ENCODE measurements around the gene LDLRAD4. TPM values are rescaled to one million over a fixed set of nuclear protein-coding genes. Genes with fewer than 3 reads are reported as not detected.

Gene LDLRAD4
- total RNA-seq, 1 donor, result 0.54 TPM

DNA sequence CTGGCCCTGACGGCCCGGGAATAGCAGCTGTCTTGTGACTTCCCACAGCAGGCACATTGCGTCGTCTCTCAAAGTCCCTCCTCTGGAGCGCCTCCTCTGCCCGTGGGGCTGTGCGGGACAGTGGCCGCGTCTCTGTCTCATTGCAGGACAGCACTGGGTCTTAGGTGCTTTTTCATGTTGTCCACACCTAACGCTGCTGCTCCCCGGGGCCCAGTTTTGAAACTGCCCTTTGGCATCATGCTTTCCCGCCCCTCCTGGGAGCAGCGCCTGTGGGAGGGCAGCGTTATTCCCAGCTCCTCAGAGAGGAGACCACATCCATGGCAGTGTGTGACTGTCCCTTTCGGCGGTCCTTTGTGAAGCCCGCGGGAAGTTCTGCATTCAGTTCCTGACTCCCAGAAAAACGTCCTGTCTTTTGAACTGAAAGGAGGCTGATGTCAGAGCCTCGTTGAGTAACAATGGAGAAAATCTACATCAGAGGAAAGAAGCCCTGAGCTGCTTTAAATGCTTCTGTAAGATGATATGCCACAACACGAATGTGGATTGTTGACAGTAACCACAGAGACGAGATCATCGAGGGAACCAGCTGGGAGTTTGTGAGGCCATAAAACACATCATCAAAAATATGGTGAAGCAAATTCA lies 281.8 kb downstream of the LDLRAD4 start:
- H3K4me3 ChIP-seq (ENCODE audit: low read depth, low read length), result no peak overlapping the region
- peak; percentile 37 for DNase-seq (ENCODE audit: low read depth)
- TF ChIP-seq, protein P1, sequence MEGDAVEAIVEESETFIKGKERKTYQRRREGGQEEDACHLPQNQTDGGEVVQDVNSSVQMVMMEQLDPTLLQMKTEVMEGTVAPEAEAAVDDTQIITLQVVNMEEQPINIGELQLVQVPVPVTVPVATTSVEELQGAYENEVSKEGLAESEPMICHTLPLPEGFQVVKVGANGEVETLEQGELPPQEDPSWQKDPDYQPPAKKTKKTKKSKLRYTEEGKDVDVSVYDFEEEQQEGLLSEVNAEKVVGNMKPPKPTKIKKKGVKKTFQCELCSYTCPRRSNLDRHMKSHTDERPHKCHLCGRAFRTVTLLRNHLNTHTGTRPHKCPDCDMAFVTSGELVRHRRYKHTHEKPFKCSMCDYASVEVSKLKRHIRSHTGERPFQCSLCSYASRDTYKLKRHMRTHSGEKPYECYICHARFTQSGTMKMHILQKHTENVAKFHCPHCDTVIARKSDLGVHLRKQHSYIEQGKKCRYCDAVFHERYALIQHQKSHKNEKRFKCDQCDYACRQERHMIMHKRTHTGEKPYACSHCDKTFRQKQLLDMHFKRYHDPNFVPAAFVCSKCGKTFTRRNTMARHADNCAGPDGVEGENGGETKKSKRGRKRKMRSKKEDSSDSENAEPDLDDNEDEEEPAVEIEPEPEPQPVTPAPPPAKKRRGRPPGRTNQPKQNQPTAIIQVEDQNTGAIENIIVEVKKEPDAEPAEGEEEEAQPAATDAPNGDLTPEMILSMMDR (IDR thresholded peaks at IDR 0.05; ENCODE audit: insufficient read depth, low read length), result no peak

DNA sequence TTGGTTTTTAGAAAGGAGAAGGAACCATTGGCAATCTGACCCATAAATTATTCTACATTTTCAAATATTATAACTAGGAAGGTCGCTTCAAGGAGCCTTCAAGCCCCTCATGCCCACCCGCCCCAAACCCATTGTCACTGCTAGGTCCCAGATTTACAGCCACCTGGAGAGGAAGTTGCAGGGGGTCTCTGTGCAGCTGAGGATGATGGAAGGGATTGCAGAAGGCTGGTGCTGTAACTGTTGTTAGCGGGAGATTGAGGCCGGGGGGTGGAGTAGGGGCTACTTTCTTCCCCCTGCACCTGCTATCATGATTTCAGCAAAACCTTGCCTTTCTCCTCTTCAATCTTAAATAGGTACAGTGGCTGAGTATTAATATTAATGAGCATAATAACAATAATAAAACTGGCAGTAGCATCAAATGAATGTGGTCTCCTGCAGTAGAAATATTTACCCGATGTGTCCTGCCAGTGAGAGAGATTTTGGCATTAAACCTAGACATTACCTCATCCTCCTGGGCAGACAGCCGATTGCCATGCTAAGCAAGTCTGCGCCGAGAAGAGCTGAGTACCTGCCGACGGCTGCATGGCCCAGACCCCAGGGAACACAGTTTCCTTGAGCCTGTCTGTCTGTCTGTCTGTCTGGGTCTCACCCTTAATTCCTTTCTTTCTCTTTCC lies 282.4 kb downstream of the LDLRAD4 start:
- no peak overlapping the region for H3K4me3 ChIP-seq (ENCODE audit: low read depth, low read length)
- peak; percentile 63 for DNase-seq (ENCODE audit: low read depth)
- TF ChIP-seq, protein P1 (IDR thresholded peaks at IDR 0.05; ENCODE audit: insufficient read depth, low read length), result no peak

DNA sequence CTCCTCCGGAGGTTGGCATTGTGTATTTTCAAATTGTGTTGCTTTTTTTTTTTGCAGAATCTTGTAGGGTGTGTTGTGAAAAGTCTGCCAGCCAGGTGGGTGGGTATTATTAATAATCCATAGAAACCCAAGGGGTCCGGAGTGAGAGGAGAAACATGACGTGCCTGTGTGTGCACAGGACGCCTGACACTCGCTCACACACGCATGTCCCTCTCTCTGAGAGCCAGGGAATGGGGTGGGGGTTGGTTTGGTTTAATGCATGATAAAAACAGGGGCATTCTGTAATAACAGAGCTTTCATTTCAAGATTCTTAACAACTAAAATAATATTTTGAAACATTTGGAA lies 283.0 kb downstream of the LDLRAD4 start:
- TF ChIP-seq, protein P1 (IDR thresholded peaks at IDR 0.05; ENCODE audit: insufficient read depth, low read length), result no peak
- no peak overlapping the region for H3K4me3 ChIP-seq (ENCODE audit: low read depth, low read length)
- no peak for DNase-seq (ENCODE audit: low read depth)

DNA sequence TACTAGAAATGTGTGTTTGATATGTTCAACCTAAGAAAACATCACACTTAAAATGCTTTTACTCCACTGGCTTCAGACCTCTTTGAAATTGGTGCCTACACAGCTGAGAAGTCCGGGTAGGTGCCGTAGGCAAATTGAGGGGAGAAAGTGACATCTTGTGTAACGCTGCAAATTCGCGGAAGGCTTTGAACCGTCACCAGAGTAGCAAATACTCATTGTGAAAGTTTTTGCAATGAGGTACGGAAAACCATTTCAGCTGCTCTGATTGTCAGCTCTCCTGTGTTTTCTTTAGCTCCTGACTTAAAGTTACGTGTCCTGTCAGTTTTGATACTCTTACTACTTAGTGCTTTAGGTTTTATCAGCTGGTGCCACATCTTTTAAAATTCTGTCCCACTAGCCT lies 283.3 kb downstream of the LDLRAD4 start:
- DNase-seq (ENCODE audit: low read depth), result no peak
- TF ChIP-seq, protein P1 (IDR thresholded peaks at IDR 0.05; ENCODE audit: insufficient read depth, low read length), result no peak
- H3K4me3 ChIP-seq (ENCODE audit: low read depth, low read length), result no peak overlapping the region

DNA sequence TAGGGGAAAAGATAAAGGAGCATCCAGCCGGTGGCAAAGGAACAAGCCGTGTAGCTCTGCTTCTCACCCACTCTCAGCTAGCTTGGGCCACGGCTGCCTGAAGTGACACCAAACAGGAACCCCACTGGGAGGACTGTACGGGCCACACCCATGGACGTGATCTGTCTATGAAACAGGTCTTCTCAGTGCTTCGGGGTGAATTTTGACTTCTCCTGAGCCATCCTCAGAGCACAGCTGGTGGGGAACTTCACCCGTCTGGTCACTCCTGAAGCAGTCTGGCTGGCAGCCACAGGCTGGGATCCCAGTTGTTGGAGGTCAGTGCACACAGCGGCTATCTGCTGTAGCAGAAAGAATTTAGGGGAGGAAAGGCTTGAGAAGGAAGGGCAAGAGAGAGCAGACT lies 284.0 kb downstream of the LDLRAD4 start:
- no peak for DNase-seq (ENCODE audit: low read depth)
- no peak overlapping the region for H3K4me3 ChIP-seq (ENCODE audit: low read depth, low read length)
- TF ChIP-seq, protein P1 (IDR thresholded peaks at IDR 0.05; ENCODE audit: insufficient read depth, low read length), result no peak

DNA sequence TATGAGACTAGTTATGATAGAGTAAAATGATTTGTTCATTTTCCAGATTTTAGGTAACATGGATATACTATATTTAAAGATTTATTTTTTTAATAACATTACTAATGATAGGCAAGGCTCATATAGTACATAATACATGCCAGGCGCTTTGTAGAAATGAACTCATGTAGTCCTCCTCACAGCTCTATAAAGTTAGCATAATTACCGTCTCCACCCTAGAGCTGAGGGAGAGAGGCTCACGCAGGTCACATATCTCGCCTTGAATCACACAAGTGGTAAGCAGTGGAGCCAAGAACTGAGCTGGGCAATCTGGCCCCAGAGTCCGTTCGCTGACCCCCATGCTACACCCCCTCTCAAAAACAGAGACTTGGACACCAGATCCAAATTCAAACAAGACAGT lies 285.3 kb downstream of the LDLRAD4 start:
- DNase-seq (ENCODE audit: low read depth), result no peak
- TF ChIP-seq, protein P1 (IDR thresholded peaks at IDR 0.05; ENCODE audit: insufficient read depth, low read length), result no peak
- H3K4me3 ChIP-seq (ENCODE audit: low read depth, low read length), result no peak overlapping the region
